ENCODE data around the gene PCNX2.

The PCNX2 gene

DNA sequence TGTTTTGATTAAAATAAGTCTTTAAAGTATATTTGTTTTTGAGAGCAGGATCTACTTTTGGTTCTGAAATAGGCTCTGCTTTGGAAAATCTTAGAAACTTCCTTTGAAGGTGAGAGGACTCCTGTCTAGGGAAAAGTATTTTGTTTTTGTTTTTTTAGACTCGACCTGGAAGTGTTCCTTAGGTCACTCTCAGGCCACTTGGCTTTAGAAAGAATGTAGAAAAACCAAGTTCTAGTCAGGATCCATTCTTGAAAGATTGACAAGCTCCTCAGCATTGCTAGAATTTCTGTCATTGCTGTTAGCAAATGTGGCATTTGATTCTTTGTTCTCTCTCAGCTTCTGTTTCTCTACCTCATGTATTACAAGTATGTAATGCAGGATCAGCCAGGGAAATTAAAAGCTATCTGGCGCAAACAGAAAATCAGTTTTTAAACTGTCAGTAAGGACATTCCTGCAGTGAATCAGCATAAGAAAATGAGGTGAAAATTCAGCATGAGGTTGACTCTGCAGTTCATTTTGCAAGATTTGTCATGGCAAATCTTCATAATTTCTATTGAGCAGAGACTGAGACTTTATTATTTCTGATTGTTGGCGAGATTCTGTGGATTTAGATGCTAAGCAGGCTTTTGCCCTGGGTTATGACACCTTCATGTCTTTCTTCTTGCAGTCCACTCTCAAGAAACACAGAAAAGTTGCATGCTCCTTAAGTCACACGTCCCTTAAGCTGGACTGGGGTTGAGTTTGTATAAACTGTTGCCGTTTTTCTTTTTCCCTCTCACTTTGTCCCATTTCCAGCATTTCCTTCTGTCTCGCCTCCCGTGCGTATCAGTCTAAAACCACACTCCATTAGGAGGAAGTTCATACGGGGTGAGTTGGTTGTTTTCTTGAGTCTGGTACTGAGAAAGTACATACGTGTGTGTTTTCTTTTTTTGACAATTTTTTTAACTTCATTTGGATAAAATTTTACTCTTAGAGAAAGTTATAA lies 332.5 kb downstream of the PCNX2 start:
- no peak overlapping the region for H3K4me3 ChIP-seq (ENCODE audit: low read length)
- TF ChIP-seq, protein P1, sequence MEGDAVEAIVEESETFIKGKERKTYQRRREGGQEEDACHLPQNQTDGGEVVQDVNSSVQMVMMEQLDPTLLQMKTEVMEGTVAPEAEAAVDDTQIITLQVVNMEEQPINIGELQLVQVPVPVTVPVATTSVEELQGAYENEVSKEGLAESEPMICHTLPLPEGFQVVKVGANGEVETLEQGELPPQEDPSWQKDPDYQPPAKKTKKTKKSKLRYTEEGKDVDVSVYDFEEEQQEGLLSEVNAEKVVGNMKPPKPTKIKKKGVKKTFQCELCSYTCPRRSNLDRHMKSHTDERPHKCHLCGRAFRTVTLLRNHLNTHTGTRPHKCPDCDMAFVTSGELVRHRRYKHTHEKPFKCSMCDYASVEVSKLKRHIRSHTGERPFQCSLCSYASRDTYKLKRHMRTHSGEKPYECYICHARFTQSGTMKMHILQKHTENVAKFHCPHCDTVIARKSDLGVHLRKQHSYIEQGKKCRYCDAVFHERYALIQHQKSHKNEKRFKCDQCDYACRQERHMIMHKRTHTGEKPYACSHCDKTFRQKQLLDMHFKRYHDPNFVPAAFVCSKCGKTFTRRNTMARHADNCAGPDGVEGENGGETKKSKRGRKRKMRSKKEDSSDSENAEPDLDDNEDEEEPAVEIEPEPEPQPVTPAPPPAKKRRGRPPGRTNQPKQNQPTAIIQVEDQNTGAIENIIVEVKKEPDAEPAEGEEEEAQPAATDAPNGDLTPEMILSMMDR (IDR thresholded peaks at IDR 0.05; ENCODE audit: insufficient read depth, low read depth, low read length, missing control alignments), result no peak
- no peak for DNase-seq (ENCODE audit: low read depth)

DNA sequence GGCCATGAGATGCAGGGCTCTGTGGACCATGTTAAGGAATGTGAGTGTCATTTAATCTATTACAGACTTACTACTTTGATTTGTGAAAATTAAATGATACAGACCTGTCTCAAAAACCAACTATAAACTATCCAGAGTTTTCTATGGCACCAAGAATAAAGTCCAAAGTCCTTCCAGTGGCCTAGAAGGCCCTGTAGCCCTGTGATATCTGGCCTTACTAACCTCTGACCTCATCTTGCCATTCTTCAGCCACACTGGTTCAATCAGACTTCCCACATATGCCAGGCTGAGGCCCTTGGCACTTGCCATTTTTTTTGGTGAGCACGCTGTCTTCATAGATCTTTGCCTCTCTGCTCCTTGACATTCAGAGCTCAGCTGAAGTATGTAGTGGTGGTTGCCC lies 337.5 kb downstream of the PCNX2 start:
- DNase-seq (ENCODE audit: low read depth), result no peak
- TF ChIP-seq, protein P1 (IDR thresholded peaks at IDR 0.05; ENCODE audit: insufficient read depth, low read depth, low read length, missing control alignments), result no peak
- H3K4me3 ChIP-seq (ENCODE audit: low read length), result no peak overlapping the region

DNA sequence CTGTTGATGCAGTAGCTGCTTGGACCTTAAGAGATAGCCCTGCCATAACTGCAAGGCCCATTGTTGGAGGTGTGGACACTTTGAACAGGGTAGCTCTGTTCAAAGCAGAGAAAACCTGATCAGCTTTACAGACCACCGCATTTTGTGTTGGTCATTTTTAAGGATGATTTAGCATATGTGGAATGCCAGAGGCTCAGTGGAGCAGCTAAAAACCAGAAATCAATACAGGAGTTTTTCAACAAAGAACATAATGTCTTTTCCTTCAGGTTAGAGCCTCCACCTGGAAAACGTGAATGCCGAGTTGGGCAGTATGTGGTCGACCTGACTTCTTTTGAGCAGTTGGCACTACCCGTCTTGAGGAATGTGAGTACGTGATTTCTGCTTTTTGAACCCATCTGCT lies 339.4 kb downstream of the PCNX2 start:
- no peak for DNase-seq (ENCODE audit: low read depth)
- no peak overlapping the region for H3K4me3 ChIP-seq (ENCODE audit: low read length)
- TF ChIP-seq, protein P1 (IDR thresholded peaks at IDR 0.05; ENCODE audit: insufficient read depth, low read depth, low read length, missing control alignments), result no peak

DNA sequence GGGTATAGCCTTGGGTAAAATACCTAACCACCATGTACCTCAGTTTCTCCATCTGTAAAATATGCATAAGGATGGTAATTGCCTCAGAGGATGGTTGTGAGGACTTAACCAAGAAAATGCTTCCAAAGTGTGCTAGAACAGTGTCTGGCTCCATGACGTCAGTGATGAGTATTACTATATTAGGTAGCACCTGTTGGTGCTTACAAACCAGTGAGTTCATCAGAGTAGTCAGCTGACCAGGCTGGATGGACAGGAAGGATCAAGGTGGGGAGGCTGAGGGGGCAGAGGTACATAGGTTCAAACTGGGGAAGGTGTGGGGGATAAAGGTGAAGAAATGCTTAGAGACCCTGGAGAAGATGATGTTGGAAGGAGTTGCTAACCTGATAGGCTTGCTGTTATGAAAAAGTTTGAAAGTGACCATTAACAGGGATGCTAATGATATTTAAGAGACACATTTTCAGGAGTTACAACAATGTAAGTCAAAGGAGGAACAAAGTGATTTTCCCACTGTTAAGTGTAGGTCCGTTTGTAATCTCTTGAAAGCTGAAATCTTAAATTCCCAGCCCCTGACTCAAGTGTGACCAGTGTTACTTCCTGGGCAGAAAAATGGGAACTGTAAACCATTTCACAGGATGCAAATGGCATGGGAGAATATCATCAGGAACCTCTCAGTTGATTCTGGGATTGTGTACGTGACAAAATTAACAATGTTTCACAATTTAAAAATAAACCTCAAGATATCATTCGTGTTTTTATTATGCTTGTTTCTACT lies 340.7 kb downstream of the PCNX2 start:
- no peak overlapping the region for H3K4me3 ChIP-seq (ENCODE audit: low read length)
- TF ChIP-seq, protein P1 (IDR thresholded peaks at IDR 0.05; ENCODE audit: insufficient read depth, low read depth, low read length, missing control alignments), result no peak
- DNase-seq (ENCODE audit: low read depth), result no peak

DNA sequence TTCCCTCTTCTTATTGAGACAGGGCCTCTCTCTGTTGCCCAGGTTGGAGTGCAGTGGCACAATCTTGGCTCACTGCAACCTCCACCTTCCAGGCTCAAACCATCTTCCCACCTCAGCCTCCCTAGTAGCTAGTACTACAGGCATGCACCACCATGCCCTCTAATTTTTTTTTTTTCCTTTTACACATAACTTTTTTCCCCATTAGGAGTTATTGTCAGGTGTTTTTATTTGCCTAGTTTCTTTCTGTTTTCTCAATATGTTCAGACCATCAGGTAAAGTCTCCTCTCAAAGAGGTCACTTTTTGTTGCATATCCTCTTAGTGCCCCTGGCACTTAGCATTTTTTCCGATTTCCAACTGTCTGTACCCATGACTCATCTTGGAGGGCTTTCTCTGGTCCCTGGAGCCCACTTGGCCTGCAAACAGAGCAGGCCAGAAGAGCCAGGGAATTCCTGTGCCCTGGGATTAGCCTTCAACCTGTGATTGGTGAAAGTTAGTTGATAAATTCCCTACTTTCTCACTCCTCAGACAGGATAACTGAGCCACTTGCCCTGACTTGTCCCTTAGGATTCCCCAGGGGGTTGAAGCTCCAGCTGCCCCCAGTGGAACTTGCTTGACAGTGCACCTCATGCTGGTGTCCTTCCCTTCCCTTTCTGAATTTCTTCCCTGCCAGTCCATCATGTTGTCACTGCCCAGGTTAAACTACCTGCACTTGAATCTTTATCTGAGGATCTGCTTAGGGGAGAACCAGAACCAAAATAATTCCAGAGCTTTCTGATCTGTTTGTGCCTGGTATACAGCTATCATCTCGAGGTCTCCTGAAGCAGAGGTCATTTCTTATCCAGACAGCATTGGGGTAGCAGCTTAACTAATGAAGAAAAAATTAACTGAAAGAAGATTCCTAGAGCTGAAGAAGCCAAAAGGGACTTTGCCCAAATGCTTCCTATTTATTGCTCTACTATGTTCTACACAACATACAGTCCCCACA lies 342.7 kb downstream of the PCNX2 start:
- TF ChIP-seq, protein P1 (IDR thresholded peaks at IDR 0.05; ENCODE audit: insufficient read depth, low read depth, low read length, missing control alignments), result peak; percentile 92
- H3K4me3 ChIP-seq (ENCODE audit: low read length), result no peak overlapping the region
- DNase-seq (ENCODE audit: low read depth), result peak; percentile 90

DNA sequence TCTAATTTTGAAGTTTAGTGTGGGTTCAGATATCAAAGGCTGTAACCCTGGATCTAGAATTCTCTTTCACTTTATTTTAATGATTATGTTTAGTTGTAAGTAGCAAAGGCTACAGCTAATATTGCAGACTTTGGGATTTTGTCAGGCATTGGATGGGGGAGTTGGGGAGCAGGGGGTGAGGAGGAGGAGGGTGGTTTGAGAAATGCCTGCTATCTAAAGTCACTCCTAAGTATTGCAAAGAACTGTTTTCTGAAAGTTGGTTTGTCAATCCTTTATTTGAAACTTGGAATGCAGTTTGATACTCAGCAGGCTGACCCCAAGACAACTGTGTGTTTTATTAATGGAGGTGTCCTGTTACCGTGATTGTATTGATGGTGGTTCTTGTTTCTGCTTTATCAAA lies 343.9 kb downstream of the PCNX2 start:
- peak overlapping the region; percentile 86 for H3K4me3 ChIP-seq (ENCODE audit: low read length)
- TF ChIP-seq, protein P1 (IDR thresholded peaks at IDR 0.05; ENCODE audit: insufficient read depth, low read depth, low read length, missing control alignments), result no peak
- no peak for DNase-seq (ENCODE audit: low read depth)

All from epithelial cell of esophagus (primary cell).